GM10248 (cell line): ENCODE data around the gene CLDN17.

Source experiments
- CTCF ChIA-PET: fragments of 300-600 bp; sonication (Branson Sonifier 250); formaldehyde crosslinking; extraction: SDS; loops from one replicate; lab custom pipeline; 2021; ENCODE audit warnings: antibody characterized with exemption; lab: Yijun Ruan, JAX
- POLR2A ChIA-PET: fragments of 350-650 bp; sonication (Branson Sonifier 250); formaldehyde crosslinking; extraction: SDS; loops from one replicate; lab custom pipeline; 2020; ENCODE audit warnings: antibody characterized with exemption; lab: Yijun Ruan, JAX
- DNase-seq: peaks from one replicate; pipeline ENCODE4 v3.0.0; 2012; ENCODE audit errors: extremely low spot score
- TF ChIP-seq, protein P1 (sequence below): IDR thresholded peaks from 2 replicates; pipeline ENCODE4 v1.5.1; 2012; ENCODE audit warnings: mild to moderate bottlenecking, low read depth; ENCODE audit errors: extremely low read depth, missing control alignments, control extremely low read depth

Gene CLDN17

DNA sequence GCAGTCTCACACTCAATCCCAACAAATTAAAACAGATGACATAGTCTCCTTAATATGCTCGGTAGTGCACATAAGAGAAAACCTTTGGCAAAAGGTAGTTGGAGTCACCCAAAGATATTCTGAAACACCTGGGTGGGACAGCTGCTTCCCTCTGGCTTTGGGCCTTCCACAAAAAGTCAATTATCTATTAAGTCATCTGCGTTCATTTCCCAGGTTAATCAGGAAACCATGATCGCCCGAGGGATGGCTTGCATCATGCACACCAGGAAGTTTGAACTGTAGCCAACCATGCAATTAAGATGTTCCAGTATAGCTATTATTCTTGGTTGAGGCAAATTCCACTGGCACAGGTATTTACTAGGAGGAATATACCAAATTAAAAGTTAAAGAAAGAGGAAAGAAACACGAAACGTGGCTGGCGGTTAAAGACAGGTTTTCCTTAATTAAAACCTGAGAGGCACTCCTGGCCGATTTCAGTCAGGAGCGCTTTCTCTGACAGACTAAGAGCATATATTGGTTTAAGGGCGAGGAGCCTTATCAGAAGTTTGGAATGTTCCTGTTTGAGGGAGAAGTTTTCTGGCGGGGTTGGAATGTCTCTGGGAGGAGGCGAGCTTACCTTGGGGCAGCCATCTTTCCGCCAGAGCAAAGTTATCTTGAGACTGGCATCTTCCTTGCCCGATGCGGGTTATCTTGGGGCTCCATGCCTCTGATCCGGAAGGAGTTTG, 19.9 kb downstream of the CLDN17 start:
- ChIA-PET CTCF (no interaction called here), POLR2A (no interaction called here)
- no peak for DNase-seq
- TF ChIP-seq, protein P1, sequence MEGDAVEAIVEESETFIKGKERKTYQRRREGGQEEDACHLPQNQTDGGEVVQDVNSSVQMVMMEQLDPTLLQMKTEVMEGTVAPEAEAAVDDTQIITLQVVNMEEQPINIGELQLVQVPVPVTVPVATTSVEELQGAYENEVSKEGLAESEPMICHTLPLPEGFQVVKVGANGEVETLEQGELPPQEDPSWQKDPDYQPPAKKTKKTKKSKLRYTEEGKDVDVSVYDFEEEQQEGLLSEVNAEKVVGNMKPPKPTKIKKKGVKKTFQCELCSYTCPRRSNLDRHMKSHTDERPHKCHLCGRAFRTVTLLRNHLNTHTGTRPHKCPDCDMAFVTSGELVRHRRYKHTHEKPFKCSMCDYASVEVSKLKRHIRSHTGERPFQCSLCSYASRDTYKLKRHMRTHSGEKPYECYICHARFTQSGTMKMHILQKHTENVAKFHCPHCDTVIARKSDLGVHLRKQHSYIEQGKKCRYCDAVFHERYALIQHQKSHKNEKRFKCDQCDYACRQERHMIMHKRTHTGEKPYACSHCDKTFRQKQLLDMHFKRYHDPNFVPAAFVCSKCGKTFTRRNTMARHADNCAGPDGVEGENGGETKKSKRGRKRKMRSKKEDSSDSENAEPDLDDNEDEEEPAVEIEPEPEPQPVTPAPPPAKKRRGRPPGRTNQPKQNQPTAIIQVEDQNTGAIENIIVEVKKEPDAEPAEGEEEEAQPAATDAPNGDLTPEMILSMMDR = no peak

DNA sequence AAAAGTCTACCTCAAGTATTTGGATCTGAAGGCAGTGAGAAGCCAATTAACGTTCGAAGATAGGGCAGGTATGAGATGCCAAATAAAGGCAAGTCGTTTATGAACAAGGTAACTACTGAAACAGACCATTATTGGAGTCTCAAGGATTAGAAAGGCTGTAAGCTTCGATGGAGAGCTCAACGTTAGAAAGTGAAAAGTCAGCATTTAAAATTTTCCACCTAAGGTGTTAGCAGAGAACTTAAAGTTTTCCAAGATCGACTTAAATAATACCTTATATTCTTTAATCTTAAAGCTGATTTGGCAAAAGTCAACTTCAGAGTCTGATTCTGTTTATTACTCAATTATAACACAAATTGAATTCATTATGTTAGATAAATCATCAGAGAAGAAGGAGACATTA, 28.1 kb downstream of the CLDN17 start:
- POLR2A ChIA-PET = no interaction called here
- CTCF ChIA-PET = interaction anchor here (0.9 kb wide), 1 partner anchor 10 kb away, joined by 3 read pairs; no protein-coding TSS in a partner anchor
- no peak for DNase-seq
- TF ChIP-seq, protein P1 = no peak

DNA sequence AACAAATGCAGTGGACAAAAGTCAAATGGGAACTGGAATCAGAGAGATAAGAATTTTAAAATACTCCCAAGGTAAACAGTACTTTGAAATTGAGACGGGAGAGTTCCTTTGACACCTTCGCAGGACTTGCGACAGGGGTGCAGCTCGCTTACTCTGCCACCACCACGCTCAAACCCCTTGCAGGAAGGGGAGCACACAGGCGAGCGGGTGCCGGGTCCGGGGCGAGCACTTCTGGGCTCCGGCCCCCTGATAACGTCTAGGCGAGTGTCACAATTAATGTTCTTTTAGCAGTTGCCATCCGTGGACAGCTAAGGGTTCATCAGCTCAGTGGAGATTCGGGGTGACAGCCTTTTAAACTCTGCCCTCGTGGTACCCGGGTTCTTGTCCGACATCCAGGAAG, 37.4 kb downstream of the CLDN17 start:
- TF ChIP-seq, protein P1 = no peak
- CTCF ChIA-PET = interaction anchor here (1.2 kb wide), 1 partner anchor 9 kb away, joined by 3 read pairs; no protein-coding TSS in a partner anchor

DNA sequence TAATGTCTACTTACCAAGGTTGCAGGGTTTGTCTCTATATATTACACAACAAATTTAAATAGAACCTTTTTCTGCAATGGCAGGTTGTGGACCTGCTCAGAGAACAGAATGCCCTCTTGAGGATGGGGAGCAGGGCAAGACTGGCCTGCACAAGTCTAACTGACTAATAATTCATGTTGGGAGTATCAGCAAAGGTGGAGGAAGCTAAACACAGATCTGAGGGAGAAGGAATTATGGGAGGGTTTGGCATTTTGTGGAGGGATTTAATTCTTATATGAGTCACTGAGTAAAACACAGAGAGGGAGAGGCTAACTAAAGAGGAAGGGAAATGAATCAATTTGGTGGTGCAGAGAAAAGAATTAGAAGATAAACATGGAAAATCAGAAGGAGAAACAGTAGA, 40.0 kb downstream of the CLDN17 start:
- ChIA-PET POLR2A (no interaction called here), CTCF (no interaction called here)
- no peak for DNase-seq
- TF ChIP-seq, protein P1 = no peak

More for the DNA sequence above, 37.4 kb downstream of the CLDN17 start:
- DNase-seq = no peak
- POLR2A ChIA-PET = no interaction called here

DNA sequence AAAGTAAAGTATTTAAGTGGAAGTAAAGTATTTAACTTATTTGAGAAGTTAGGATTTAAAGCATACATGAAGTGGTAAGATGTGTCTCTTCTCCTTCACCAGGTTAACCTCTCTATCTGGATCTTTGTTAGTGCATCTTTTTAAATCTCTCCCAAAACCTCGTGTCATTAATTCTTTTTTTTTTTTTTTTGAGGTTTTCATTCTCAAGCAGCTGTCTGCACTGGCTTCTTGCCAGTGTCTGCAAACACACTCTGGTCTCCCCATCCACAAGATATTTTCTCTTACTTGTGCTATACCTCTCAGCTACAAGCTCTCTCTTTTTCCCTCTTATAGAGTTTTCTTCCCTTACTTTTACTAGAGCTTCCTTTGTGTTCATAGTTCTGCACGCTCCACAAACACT, 49.0 kb downstream of the CLDN17 start:
- ChIA-PET CTCF (interaction anchor here (1.0 kb wide), 1 partner anchor 74 kb away, joined by 3 read pairs; no protein-coding TSS in a partner anchor), POLR2A (no interaction called here)

DNA sequence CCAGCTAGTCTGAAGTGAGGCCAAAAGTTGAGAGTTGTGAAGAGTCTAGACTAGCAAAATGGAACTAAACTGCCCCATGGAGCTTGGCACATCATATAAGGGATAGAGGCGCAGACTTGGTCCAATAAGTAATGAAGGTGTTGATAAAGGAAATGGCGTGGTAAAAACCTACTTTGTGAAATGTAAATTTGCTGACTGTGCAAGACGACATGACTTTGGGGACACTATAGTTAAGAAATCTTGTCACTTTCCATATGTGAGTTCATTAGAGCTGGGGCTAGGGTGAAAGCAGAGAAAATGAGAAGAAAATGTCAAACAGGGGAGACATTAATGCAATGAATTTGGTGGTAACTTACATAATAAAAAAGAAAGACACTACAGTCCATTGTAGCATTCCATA, 50.1 kb downstream of the CLDN17 start:
- ChIA-PET CTCF (interaction anchor here (1.2 kb wide), 1 partner anchor 10 kb away, joined by 3 read pairs; no protein-coding TSS in a partner anchor), POLR2A (no interaction called here)
- no peak for DNase-seq
- TF ChIP-seq, protein P1 = no peak

More for the DNA sequence above, 49.0 kb downstream of the CLDN17 start:
- TF ChIP-seq, protein P1 = no peak
- DNase-seq = no peak
